PC-3 (cell line): ENCODE measurements around the gene TNNT1. TPM values are rescaled to one million over a fixed set of nuclear protein-coding genes. Genes with fewer than 3 reads are reported as not detected.

ENCODE experiments used
- ATAC-seq: fragments of 200-7000 bp; cut with Tn5 transposase; 2 replicates; pipeline ENCODE4 v1.9.1; 2020; ENCODE audit warnings: mild to moderate bottlenecking, moderate library complexity
- BruUV-seq: library from RNA; stranded (reverse); fragments of 400-500 nt; replicated peaks from 2 replicates; lab custom pipeline; 2021; lab: Mats Ljungman, UMichigan
- CTCF ChIA-PET: fragments of 300-600 bp; sonication (Branson Sonifier 250); formaldehyde crosslinking; loops from one replicate; lab custom pipeline; 2022; ENCODE audit warnings: antibody characterized with exemption; lab: Charles Lee
- POLR2A ChIA-PET: fragments of 300-600 bp; sonication (Branson Sonifier 250); formaldehyde crosslinking; loops from one replicate; lab custom pipeline; 2022; ENCODE audit warnings: antibody characterized with exemption; ENCODE audit not compliant: unreplicated experiment; lab: Charles Lee
- DNase-seq: peaks from one replicate; pipeline ENCODE4 v3.0.0-alpha.2; 2015
- H2AFZ ChIP-seq: fragments of 300-600 bp; sonication (generic); 2 replicates; pipeline ENCODE4 v1.6.0; 2016; ENCODE audit warnings: antibody characterized with exemption, low read length
- H3F3A ChIP-seq: fragments of 300-600 bp; sonication (generic); one replicate; pipeline ENCODE4 v1.6.0; 2017; ENCODE audit warnings: antibody characterized with exemption, low read length, control low read depth, mild to moderate bottlenecking; ENCODE audit not compliant: unreplicated experiment
- H3K27ac ChIP-seq: fragments of 300-600 bp; sonication (generic); 2 replicates; pipeline ENCODE4 v1.5.1; 2016; ENCODE audit warnings: mild to moderate bottlenecking, low read length
- H3K27me3 ChIP-seq: fragments of 300-600 bp; sonication (generic); 2 replicates; pipeline ENCODE4 v1.6.1; 2016; ENCODE audit warnings: low read length, mixed read lengths
- H3K36me3 ChIP-seq: fragments of 300-600 bp; sonication (generic); 2 replicates; pipeline ENCODE4 v1.6.1; 2016; ENCODE audit warnings: low read depth, mixed run types, low read length, mixed read lengths
- H3K4me1 ChIP-seq: fragments of 300-600 bp; sonication (generic); 2 replicates; pipeline ENCODE4 v1.5.1; 2016; ENCODE audit warnings: low read length; ENCODE audit not compliant: insufficient read depth
- H3K4me2 ChIP-seq: fragments of 300-600 bp; sonication (generic); 2 replicates; pipeline ENCODE4 v1.6.0; 2016; ENCODE audit warnings: low read length
- H3K4me3 ChIP-seq: fragments of 300-600 bp; sonication (generic); 2 replicates; pipeline ENCODE4 v1.5.1; 2016; ENCODE audit warnings: mild to moderate bottlenecking, low read length, mixed read lengths
- H3K79me2 ChIP-seq: fragments of 300-600 bp; sonication (generic); 2 replicates; pipeline ENCODE4 v1.6.1; 2017; ENCODE audit warnings: low read length, mixed read lengths
- H3K9ac ChIP-seq: fragments of 300-600 bp; sonication (generic); 2 replicates; pipeline ENCODE4 v1.6.0; 2016; ENCODE audit warnings: mild to moderate bottlenecking, low read length
- H3K9me2 ChIP-seq: fragments of 300-600 bp; sonication (generic); replicated peaks from 2 replicates; pipeline ENCODE4 v1.6.1; 2016; ENCODE audit warnings: mixed run types, low read length, mixed read lengths
- H3K9me3 ChIP-seq: fragments of 300-600 bp; sonication (generic); 2 replicates; pipeline ENCODE4 v1.6.1; 2016; ENCODE audit warnings: low read length, mixed read lengths
- H4K20me1 ChIP-seq: fragments of 300-600 bp; sonication (generic); 2 replicates; pipeline ENCODE4 v1.6.1; 2016; ENCODE audit warnings: low read length, mixed read lengths
- CTCF ChIP-seq: fragments of 300-600 bp; sonication (generic); conservative IDR thresholded peaks from 2 replicates; pipeline ENCODE4 v1.5.1; 2017; ENCODE audit warnings: antibody characterized with exemption, low read depth, mild to moderate bottlenecking, low read length
- EZH2 ChIP-seq: fragments of 300-600 bp; sonication (generic); IDR thresholded peaks from one replicate; pipeline ENCODE4 v1.6.1; 2017; ENCODE audit warnings: antibody characterized with exemption, mild to moderate bottlenecking, low read length; ENCODE audit not compliant: unreplicated experiment
- EZH2phosphoT487 ChIP-seq: fragments of 300-600 bp; sonication (generic); IDR thresholded peaks from 2 replicates; pipeline ENCODE4 v1.6.1; 2018; ENCODE audit warnings: mild to moderate bottlenecking, antibody characterized with exemption, low read length, borderline replicate concordance
- intact Hi-C: fragments of 100-400 bp; cut with micrococcal nuclease; formaldehyde crosslinking; loops from 2 replicates; pipeline ENCODE4 v1.9.0; 2023
- total RNA-seq: library from RNA; depleted of rRNA; stranded (reverse); fragments of >200 nt; gene quantifications from 2 replicates; pipeline ENCODE4 v1.2.3, GENCODE V29; 2014

The TNNT1 gene
- total RNA-seq, 1 experiment from 2014 or later: 266 TPM

- no TSS peak for BruUV-seq
- DNase-seq: no peak
- Histone ChIP-seq H2AFZ (no peak overlapping the region), H3K27me3 (no peaks in the 10 kb centered on the region), H3K27ac (no peak overlapping the region), H3K9me3 (no peaks in the 10 kb centered on the region), H3K36me3 (peaks cover 14% of the 10 kb centered on the region), H3K4me3 (no peak overlapping the region), H3K79me2 (peaks cover 50% of the 10 kb centered on the region), H3K9me2 (no peaks in the 10 kb centered on the region), H4K20me1 (peaks cover 35% of the 10 kb centered on the region), H3K4me1 (peaks cover 12% of the 10 kb centered on the region), H3F3A (no peaks in the 10 kb centered on the region), H3K4me2 (no peak overlapping the region), H3K9ac (no peak overlapping the region)
- ChIA-PET CTCF (no interaction called here), POLR2A (no interaction called here)
- TF ChIP-seq EZH2phosphoT487: no peak
- intact Hi-C loops: no loop called here
- no peak for ATAC-seq
Observed at GRCh38 chr19:55113570-55114039, 35.4 kb downstream of the TNNT1 start.

GRCh38 chr19:55112777-55113569 lies 36.0 kb downstream of the TNNT1 start:
- peaks cover 50% of the 10 kb centered on the region for H3K79me2 ChIP-seq
- H3K9me3 ChIP-seq: no peaks in the 10 kb centered on the region
- TF ChIP-seq EZH2 (no peak), CTCF (peak; percentile 35; the same call in 1 of the 2 replicates)
- ChIA-PET POLR2A (no interaction called here), CTCF (no interaction called here)
- H3K9ac ChIP-seq: no peak overlapping the region
- no peak for ATAC-seq
- no peak for DNase-seq
- no TSS peak for BruUV-seq
- H3K27me3 ChIP-seq: no peaks in the 10 kb centered on the region
- no peak overlapping the region for H3K4me3 ChIP-seq
- peaks cover 7% of the 10 kb centered on the region for H3K4me1 ChIP-seq
- no peaks in the 10 kb centered on the region for H3F3A ChIP-seq
- peaks cover 14% of the 10 kb centered on the region for H3K36me3 ChIP-seq
- no peak overlapping the region for H2AFZ ChIP-seq
- H3K27ac ChIP-seq: no peak overlapping the region
- peaks cover 35% of the 10 kb centered on the region for H4K20me1 ChIP-seq
- intact Hi-C loops: no loop called here
- no peaks in the 10 kb centered on the region for H3K9me2 ChIP-seq
- no peak overlapping the region for H3K4me2 ChIP-seq

- no TSS peak for BruUV-seq
- peaks cover 35% of the 10 kb centered on the region for H4K20me1 ChIP-seq
Observed at GRCh38 chr19:55112246-55112776, 36.7 kb downstream of the TNNT1 start.

More at GRCh38 chr19:55112246-55112776, 36.7 kb downstream of the TNNT1 start:
- ATAC-seq (no peak), DNase-seq (no peak)
- H3K27ac ChIP-seq: no peak overlapping the region
- POLR2A ChIA-PET: no interaction called here
- H3F3A ChIP-seq: no peaks in the 10 kb centered on the region
- H3K79me2 ChIP-seq: peaks cover 50% of the 10 kb centered on the region
- H3K27me3 ChIP-seq: no peaks in the 10 kb centered on the region
- H3K4me3 ChIP-seq: no peak overlapping the region
- no peaks in the 10 kb centered on the region for H3K9me2 ChIP-seq
- H3K4me2 ChIP-seq: no peak overlapping the region
- intact Hi-C loops: no loop called here
- peaks cover 14% of the 10 kb centered on the region for H3K36me3 ChIP-seq
- H3K9me3 ChIP-seq: no peaks in the 10 kb centered on the region
- no peak overlapping the region for H3K9ac ChIP-seq
- H3K4me1 ChIP-seq: peaks cover 7% of the 10 kb centered on the region
- CTCF ChIA-PET: no interaction called here
- no peak for TF ChIP-seq EZH2
- no peak for TF ChIP-seq CTCF
- TF ChIP-seq EZH2phosphoT487: no peak
- H2AFZ ChIP-seq: no peak overlapping the region
